Measurements from ENCODE around the gene PHLDB2. TPM values are rescaled to one million over a fixed set of nuclear protein-coding genes. Genes with fewer than 3 reads are reported as not detected.

The PHLDB2 gene
- total and polyA plus RNA-seq, 2 of the 4 experiments (the other 2 are of a cell fraction) = 10.6 to 28.7 TPM

- BruUV-seq (replicated peaks) = no TSS peak
- Histone ChIP-seq H3K9me1 (ENCODE audit: insufficient read depth, low read length) (no peaks in the 10 kb centered on the region), H3K36me3 (ENCODE audit: control insufficient read depth, insufficient read depth, low read length) (no peaks in the 10 kb centered on the region), H4K20me1 (ENCODE audit: insufficient read depth, low read length) (no peaks in the 10 kb centered on the region), H4K8ac (ENCODE audit: low read depth in 2 of 2, low read length in 2 of 2) (no peak overlapping the region), H4K5ac (ENCODE audit: low read depth, low read length) (no peak overlapping the region), H2AK5ac (ENCODE audit: low read depth, low read length) (no peak overlapping the region), H2BK5ac (ENCODE audit: low read depth, low read length, poor library complexity, severe bottlenecking) (no peak overlapping the region), H3K4me2 (ENCODE audit: low read depth, low read length) (no peak overlapping the region), H2BK120ac (ENCODE audit: low read depth, low read length) (no peak overlapping the region), H3K4me1 (ENCODE audit: control insufficient read depth, insufficient read depth, low read length) (peaks cover 8% of the 10 kb centered on the region), H3K14ac (replicated peaks; ENCODE audit: low read depth, low read length) (no peak overlapping the region), H3K27me3 (ENCODE audit: control insufficient read depth, insufficient read depth, low read length) (no peaks in the 10 kb centered on the region), H2BK15ac (ENCODE audit: low read depth, low read length) (no peak overlapping the region), H3K23ac (ENCODE audit: low read depth, low read length) (no peak overlapping the region), H3K9ac (ENCODE audit: low read depth, low read length) (no peak overlapping the region), H3K4ac (ENCODE audit: low read depth, low read length) (no peak overlapping the region), H3K79me1 (ENCODE audit: low read depth in 1 of 2, low read length in 2 of 2) (no peaks in the 10 kb centered on the region), H2AK9ac (replicated peaks; ENCODE audit: low read depth, low read length, poor library complexity) (no peak overlapping the region), H2AFZ (replicated peaks; ENCODE audit: low read length, poor library complexity) (no peak overlapping the region), H3K4me3 (ENCODE audit: insufficient read depth, low read depth, low read length) (no peak overlapping the region), H3K27ac (ENCODE audit: insufficient read depth, low read length) (no peak overlapping the region), H3K18ac (ENCODE audit: low read depth, low read length) (no peak overlapping the region), H3K9me3 (ENCODE audit: control insufficient read depth, insufficient read depth, low read length) (no peaks in the 10 kb centered on the region), H2BK20ac (ENCODE audit: low read depth, low read length) (no peak overlapping the region), H4K91ac (ENCODE audit: insufficient read depth, low read depth, low read length) (no peak overlapping the region), H3K56ac (ENCODE audit: extremely low read depth, insufficient read depth, low read length) (no peak overlapping the region)
- intact Hi-C loops (cut with micrococcal nuclease) (no loop called here), in situ Hi-C loops (cut with MboI; ENCODE audit: low sequenced_read_pairs) (no loop called here), dilution Hi-C loops (cut with HindIII; ENCODE audit: low sequenced_read_pairs, unreplicated experiment) (no loop called here)
- ChIA-PET CTCF (interaction anchor here (0.7 to 1.6 kb wide), 2 partner anchors 22 to 117 kb away, joined by 3 to 5 read pairs; no protein-coding TSS in a partner anchor), POLR2A (ENCODE audit: unreplicated experiment) (no interaction called here)
- DNase-seq (no peak), ATAC-seq (ENCODE audit: low read depth) (no peak)
- no peak for TF ChIP-seq USF2 (IDR thresholded peaks at IDR 0.05; ENCODE audit: low read depth, low read length)
- TF ChIP-seq FOS (IDR thresholded peaks at IDR 0.05; ENCODE audit: low read depth, low read length) = no peak
- TF ChIP-seq RCOR1 (IDR thresholded peaks at IDR 0.05; ENCODE audit: insufficient replicate concordance, low read length) = no peak
- no peak for TF ChIP-seq CEBPB (IDR thresholded peaks at IDR 0.05; ENCODE audit: low read depth, low read length)
- no peak for TF ChIP-seq POLR2A (IDR thresholded peaks at IDR 0.05; ENCODE audit: low read depth, low read length)
- TF ChIP-seq MXI1 (IDR thresholded peaks at IDR 0.05; ENCODE audit: borderline replicate concordance, low read depth, low read length) = no peak
- 100% methylated on average over 2 of the region's 6 CpGs; no CpG with 5 or more reads in 1 of the 2 experiments for WGBS, 2 experiments (ENCODE audit: extremely low coverage in 2 of 2, insufficient read length in 1 of 2)
Measured at GRCh38 chr3:112011376-112011940, 152.4 kb downstream of the PHLDB2 start.

Data from IMR-90 (cell line).